SK-N-SH (cell line): ENCODE data around the gene PSMB10.

Experiments
- CHD2 ChIP-seq: fragments of 150-350 bp; IDR thresholded peaks from 2 replicates; pipeline ENCODE4 v1.6.1; 2018; ENCODE audit warnings: low read length; ENCODE audit not compliant: partially characterized antibody
- EP300 ChIP-seq, 2 experiments: IDR thresholded peaks; 2 replicates each; pipeline versions ENCODE4 v1.4.0 to v1.6.1; 2012; ENCODE audit warnings: borderline replicate concordance in 1 of 2, low read depth in 1 of 2, low read length in 1 of 2
- FOSL2 ChIP-seq: IDR thresholded peaks from 2 replicates; pipeline ENCODE4 v1.4.0; 2012; ENCODE audit warnings: low read depth, mild to moderate bottlenecking, moderate library complexity, borderline replicate concordance
- GATA2 ChIP-seq: sonication (generic); formaldehyde crosslinking; IDR thresholded peaks from 2 replicates; pipeline ENCODE4 v1.5.0; 2020; ENCODE audit warnings: mild to moderate bottlenecking, missing genetic modification reagents
- POLR2AphosphoS5 ChIP-seq: IDR thresholded peaks from 2 replicates; pipeline ENCODE4 v1.6.1; 2012; ENCODE audit warnings: low read depth, low read length
- RCOR1 ChIP-seq: fragments of 150-350 bp; IDR thresholded peaks from 2 replicates; pipeline ENCODE4 v1.6.1; 2017; ENCODE audit warnings: antibody characterized with exemption, low read length
- RFX5 ChIP-seq: IDR thresholded peaks from 2 replicates; pipeline ENCODE4 v1.6.1; 2012; ENCODE audit warnings: mild to moderate bottlenecking, improper control_type of control experiment, low read length
- TAF1 ChIP-seq: IDR thresholded peaks from 2 replicates; pipeline ENCODE4 v1.6.1; 2012; ENCODE audit warnings: low read depth, mild to moderate bottlenecking, low read length, moderate library complexity, borderline replicate concordance
- TF ChIP-seq, protein P1 (sequence below): fragments of 200-600 bp; sonication (generic); IDR thresholded peaks from 2 replicates; pipeline ENCODE4 v1.6.1; 2017; ENCODE audit warnings: antibody characterized with exemption, mild to moderate bottlenecking, moderate library complexity
- TF ChIP-seq, protein P2 (sequence below): fragments of 150-350 bp; IDR thresholded peaks from 2 replicates; pipeline ENCODE4 v1.6.1; 2017; ENCODE audit warnings: antibody characterized with exemption, low read length, low read depth, borderline replicate concordance
- TF ChIP-seq, protein P3 (sequence below): IDR thresholded peaks from 2 replicates; pipeline ENCODE4 v1.4.0; 2012; ENCODE audit warnings: low read depth, borderline replicate concordance
- TF ChIP-seq, protein P4 (sequence below): IDR thresholded peaks from 2 replicates; pipeline ENCODE4 v1.6.1; 2012; ENCODE audit warnings: mild to moderate bottlenecking, low read depth, low read length, moderate library complexity
- TF ChIP-seq, protein P5 (sequence below): IDR thresholded peaks from 2 replicates; pipeline ENCODE4; 2012

DNA sequence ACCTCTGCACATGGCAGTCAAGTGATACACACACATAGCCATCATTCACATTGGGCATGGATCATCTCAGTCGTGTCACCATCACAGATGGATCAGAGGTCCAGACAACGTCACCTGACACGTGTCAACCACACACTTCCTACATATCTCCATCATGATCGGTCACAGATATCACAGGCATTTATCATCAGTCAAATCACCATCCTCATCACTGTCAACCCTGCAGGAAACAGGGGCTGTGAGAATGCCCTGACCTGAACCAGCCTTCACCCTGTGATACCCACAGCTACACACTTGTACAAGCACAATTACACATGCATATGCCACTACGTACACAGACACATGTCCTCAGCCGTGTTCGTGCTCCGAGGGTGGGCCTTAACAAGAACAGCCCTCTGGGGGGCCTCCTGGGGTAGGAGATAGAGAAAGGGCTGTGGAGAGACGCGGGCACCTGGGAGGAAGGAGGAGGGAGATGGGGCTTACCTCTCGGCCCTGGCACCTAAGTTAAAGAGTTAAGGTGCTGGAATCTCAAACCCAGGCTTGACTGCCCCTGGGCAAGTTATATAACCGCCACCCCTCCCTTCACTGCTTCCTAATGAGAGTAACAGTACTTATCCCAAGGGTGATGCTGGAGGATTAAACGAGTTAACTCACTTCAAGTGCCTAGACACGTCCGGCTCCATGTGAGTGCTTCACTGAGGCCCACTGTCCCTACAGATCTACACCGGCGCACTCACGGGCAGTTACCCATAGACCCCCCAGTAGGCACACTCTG, 30.7 kb upstream of the PSMB10 start:
- TF ChIP-seq, protein P1, sequence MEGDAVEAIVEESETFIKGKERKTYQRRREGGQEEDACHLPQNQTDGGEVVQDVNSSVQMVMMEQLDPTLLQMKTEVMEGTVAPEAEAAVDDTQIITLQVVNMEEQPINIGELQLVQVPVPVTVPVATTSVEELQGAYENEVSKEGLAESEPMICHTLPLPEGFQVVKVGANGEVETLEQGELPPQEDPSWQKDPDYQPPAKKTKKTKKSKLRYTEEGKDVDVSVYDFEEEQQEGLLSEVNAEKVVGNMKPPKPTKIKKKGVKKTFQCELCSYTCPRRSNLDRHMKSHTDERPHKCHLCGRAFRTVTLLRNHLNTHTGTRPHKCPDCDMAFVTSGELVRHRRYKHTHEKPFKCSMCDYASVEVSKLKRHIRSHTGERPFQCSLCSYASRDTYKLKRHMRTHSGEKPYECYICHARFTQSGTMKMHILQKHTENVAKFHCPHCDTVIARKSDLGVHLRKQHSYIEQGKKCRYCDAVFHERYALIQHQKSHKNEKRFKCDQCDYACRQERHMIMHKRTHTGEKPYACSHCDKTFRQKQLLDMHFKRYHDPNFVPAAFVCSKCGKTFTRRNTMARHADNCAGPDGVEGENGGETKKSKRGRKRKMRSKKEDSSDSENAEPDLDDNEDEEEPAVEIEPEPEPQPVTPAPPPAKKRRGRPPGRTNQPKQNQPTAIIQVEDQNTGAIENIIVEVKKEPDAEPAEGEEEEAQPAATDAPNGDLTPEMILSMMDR, result no peak
- TF ChIP-seq FOSL2 (no peak), GATA2 (CRISPR knock-in tag) (no peak), POLR2AphosphoS5 (no peak), RFX5 (no peak), EP300 (IDR thresholded peaks at IDR 0.05; ENCODE audit: borderline replicate concordance in 1 of 2, low read depth in 1 of 2, low read length in 1 of 2) (no peak), CHD2 (no peak), TAF1 (no peak), RCOR1 (no peak)
- TF ChIP-seq, protein P2, sequence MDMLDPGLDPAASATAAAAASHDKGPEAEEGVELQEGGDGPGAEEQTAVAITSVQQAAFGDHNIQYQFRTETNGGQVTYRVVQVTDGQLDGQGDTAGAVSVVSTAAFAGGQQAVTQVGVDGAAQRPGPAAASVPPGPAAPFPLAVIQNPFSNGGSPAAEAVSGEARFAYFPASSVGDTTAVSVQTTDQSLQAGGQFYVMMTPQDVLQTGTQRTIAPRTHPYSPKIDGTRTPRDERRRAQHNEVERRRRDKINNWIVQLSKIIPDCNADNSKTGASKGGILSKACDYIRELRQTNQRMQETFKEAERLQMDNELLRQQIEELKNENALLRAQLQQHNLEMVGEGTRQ, result no peak
- TF ChIP-seq, protein P3, sequence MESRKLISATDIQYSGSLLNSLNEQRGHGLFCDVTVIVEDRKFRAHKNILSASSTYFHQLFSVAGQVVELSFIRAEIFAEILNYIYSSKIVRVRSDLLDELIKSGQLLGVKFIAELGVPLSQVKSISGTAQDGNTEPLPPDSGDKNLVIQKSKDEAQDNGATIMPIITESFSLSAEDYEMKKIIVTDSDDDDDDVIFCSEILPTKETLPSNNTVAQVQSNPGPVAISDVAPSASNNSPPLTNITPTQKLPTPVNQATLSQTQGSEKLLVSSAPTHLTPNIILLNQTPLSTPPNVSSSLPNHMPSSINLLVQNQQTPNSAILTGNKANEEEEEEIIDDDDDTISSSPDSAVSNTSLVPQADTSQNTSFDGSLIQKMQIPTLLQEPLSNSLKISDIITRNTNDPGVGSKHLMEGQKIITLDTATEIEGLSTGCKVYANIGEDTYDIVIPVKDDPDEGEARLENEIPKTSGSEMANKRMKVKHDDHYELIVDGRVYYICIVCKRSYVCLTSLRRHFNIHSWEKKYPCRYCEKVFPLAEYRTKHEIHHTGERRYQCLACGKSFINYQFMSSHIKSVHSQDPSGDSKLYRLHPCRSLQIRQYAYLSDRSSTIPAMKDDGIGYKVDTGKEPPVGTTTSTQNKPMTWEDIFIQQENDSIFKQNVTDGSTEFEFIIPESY, result no peak
- TF ChIP-seq, protein P4, sequence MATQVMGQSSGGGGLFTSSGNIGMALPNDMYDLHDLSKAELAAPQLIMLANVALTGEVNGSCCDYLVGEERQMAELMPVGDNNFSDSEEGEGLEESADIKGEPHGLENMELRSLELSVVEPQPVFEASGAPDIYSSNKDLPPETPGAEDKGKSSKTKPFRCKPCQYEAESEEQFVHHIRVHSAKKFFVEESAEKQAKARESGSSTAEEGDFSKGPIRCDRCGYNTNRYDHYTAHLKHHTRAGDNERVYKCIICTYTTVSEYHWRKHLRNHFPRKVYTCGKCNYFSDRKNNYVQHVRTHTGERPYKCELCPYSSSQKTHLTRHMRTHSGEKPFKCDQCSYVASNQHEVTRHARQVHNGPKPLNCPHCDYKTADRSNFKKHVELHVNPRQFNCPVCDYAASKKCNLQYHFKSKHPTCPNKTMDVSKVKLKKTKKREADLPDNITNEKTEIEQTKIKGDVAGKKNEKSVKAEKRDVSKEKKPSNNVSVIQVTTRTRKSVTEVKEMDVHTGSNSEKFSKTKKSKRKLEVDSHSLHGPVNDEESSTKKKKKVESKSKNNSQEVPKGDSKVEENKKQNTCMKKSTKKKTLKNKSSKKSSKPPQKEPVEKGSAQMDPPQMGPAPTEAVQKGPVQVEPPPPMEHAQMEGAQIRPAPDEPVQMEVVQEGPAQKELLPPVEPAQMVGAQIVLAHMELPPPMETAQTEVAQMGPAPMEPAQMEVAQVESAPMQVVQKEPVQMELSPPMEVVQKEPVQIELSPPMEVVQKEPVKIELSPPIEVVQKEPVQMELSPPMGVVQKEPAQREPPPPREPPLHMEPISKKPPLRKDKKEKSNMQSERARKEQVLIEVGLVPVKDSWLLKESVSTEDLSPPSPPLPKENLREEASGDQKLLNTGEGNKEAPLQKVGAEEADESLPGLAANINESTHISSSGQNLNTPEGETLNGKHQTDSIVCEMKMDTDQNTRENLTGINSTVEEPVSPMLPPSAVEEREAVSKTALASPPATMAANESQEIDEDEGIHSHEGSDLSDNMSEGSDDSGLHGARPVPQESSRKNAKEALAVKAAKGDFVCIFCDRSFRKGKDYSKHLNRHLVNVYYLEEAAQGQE, result no peak
- TF ChIP-seq, protein P5, sequence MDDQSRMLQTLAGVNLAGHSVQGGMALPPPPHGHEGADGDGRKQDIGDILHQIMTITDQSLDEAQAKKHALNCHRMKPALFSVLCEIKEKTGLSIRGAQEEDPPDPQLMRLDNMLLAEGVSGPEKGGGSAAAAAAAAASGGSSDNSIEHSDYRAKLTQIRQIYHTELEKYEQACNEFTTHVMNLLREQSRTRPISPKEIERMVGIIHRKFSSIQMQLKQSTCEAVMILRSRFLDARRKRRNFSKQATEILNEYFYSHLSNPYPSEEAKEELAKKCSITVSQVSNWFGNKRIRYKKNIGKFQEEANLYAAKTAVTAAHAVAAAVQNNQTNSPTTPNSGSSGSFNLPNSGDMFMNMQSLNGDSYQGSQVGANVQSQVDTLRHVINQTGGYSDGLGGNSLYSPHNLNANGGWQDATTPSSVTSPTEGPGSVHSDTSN, result no peak
